ENCODE data around the gene USH1G. TPM values are rescaled to one million over a fixed set of nuclear protein-coding genes. Genes with fewer than 3 reads are reported as not detected.
A peak's percentile ranks its signal among the peaks of the same experiment; 100 is the strongest.
"Not testable (repeated sequence)": the region's sequence is repeated elsewhere in the genome, so short reads cannot be mapped to it uniquely, and the experiment has no call there.

Gene USH1G
- total RNA-seq, 1 donor from 2014 or later = 6.4 TPM

DNA sequence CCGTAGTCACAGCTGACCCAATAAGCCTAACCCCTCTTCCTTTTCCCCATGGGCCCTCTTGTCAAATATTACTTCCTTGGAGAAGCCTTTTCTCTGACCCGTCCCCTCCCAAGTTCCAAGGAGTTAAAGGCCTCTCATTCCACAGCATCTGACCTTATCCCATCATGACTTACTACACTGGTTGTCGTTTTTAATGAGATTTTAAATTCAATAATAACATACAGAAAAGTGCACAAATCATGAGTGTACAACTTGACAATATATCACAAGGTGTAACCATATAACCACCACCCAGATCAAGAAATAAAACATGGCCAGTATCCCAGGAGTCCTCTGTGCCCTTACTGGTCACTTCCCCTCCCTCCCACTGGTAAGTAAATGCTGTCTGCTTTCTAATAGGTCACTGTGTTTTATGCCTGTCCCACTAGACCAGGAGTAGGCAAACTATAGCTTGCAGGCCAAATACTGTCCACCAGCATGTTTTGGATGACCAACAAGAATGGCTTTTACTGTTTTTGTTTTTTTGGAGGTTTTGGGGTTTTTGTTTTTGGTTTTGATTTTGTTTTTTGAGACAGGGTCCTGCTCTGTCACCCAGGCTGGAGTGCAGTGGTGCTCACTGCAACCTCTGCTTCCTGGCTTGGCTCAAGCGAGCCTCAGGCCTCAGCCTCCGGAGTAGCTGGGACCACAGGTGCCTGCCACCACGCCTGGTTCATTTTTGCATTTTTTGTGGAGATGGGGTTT lies 49.0 kb downstream of the USH1G start:
- no peak for ATAC-seq

DNA sequence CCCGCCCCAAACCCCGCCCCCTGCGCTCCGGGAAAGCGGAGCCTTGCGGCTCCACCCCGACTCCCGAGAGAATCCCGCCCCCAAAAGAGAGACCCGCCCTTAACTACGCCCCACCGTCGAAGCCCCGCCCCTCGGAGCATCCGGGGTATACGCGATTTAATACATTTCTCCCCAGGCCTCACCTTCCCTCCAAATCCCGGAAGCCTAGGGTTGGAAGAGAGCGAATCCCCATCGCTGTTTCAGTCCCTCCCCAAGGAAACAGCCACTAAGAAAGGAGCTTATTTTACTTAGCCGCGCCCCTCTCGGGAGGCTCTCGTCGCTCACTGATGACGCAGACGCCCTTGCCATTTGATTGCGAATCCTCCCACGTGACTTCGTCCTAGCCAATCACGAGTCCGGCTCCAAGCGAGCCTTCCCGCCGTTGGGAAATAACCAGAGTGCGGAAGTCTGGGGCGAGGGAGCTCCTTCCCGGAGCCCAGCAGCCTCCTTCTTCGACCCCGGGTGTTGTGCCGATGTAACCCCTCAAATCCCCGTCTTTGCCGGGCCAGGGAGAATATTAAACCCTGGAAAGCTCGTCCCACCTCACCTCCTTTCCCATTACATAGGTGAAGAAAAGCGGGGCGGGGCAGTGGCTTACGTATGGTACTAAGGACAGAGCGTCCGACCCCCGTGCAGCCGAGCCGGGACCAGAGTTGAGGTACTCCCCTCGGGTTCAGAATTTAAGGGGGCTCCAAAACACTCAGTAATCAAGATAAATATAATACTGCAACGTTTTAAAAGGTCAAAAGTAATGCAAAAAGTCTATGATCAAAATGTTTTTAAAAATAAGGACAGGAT lies 49.8 kb downstream of the USH1G start:
- ATAC-seq = peak; percentile 96

- ATAC-seq = no peak
Measured at GRCh38 chr17:74872313-74873036, 50.6 kb downstream of the USH1G start, which contains the start of gene FDXR. TSS of gene FDXR (minus strand) at chr17:74872994. CDS start at chr17:74872944, 50 bp downstream.

DNA sequence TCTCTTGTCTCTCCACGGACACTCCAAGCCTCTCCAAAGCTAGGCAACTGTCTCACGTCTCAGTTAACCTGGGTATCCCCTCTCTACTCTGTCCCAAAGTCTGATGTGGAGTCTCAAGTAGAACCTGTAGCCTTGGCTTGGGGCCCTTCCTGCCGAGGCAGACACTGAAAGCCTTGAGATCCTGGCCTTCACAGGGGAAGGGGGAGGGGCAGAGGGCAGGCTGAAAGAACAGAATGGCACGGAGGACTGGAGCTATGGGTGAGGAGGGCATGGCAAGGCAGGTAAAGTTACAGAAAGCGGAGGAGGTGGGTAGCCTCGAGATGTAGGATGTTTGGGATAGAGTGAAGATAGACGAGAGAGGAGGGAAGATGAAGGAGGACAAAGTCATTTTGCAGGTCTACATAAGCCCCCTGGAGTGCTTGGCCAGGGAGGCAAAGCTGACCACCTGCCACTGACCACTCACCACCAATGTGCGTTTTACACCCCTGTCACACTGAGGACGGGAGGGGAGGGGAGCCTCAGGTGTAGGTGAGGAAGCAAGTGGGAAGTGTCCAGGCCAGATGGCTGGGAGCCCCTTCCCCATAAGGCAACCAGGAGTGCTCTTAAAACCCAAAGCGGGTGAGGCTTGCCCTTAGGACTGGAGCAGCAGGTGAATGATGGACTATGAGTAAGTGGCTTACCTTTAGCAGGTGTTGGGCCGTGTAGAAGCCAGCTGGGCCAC lies 51.5 kb downstream of the USH1G start:
- ATAC-seq = no peak

DNA sequence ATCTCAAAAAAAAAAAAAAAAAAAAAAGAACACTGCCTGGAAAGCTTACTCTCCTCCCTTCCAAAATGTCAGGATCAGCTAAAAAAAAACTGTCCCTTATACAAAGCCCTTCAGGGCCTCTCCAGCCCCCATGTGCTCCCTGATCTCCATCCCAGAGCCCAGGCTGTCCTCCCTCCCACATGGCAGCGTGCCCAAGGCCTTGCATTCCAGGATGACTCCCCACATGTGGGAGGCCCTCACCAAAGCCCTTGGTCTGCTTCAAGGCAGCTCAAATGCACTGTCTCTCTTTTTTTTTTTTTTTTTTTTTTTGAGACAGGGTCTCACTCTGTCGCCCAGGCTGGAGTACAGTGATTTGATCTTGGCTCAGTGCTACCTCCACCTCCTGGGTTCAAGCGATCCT lies 52.5 kb downstream of the USH1G start:
- no peak for ATAC-seq

GRCh38 chr17:74870028-74870427 lies 53.0 kb downstream of the USH1G start:
- not testable (repeated sequence) for ATAC-seq

- no peak for ATAC-seq
Measured at GRCh38 chr17:74868908-74869255, 54.2 kb downstream of the USH1G start.

GRCh38 chr17:74868251-74868907 lies 54.7 kb downstream of the USH1G start:
- no peak for ATAC-seq

DNA sequence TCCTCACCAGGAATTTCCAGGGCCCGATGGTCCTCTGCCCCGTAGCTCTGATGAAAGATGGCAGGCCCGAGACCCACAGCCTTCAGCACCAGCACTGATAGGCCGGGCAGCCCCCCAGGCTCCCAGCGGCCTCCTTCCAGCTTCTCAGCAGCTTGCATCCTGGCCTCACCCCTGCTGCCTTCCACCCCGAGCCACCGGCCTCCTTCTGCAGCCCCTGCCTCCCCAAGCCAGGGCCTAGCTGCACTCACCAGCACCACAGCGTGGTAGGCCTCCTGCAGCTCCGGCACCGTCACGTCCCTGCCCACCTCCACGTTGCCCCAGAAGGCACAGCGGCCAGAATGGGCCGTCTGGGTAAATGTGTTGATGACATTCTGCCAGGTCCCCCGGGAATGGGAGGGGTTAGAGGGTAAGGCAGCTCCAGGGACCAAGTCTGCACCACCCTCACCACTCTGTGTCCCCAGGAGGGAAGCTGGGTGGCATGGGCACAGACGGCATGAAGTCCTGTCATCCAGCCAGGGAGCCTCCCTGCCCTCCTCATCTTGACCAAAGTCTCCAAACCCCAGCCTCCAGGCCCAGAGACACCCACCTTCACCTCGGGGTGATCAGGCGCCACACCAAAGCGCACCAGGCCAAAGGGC lies 56.7 kb downstream of the USH1G start:
- no peak for ATAC-seq

Other genes with a start within 250 kb of the USH1G start
- 0.40 TPM for gene CD300LF, start 210.3 kb downstream of the USH1G start, total RNA-seq
- 0.96 TPM for gene RAB37, start 186.0 kb downstream of the USH1G start, total RNA-seq
- 297 TPM for gene NHERF1, start 174.6 kb downstream of the USH1G start, total RNA-seq
- 14.6 TPM for gene NAT9, start 146.9 kb downstream of the USH1G start, total RNA-seq
- not detected for gene GRIN2C, start 63.4 kb downstream of the USH1G start, total RNA-seq
- gene FDXR, start 50.3 kb downstream of the USH1G start, total RNA-seq = 31.5 TPM
- gene FADS6, start 29.6 kb downstream of the USH1G start, total RNA-seq = 1.4 TPM
- gene OTOP2, start 1.0 kb upstream of the USH1G start, total RNA-seq = 0.36 TPM
- gene OTOP3, start 12.6 kb upstream of the USH1G start, total RNA-seq = 14.7 TPM
- 3.1 TPM for gene HID1, start 49.5 kb upstream of the USH1G start, total RNA-seq
- 2.7 TPM for gene CDR2L, start 64.4 kb upstream of the USH1G start, total RNA-seq
- 47.8 TPM for gene MRPL58, start 89.4 kb upstream of the USH1G start, total RNA-seq
- gene ATP5PD, start 123.7 kb upstream of the USH1G start, total RNA-seq = 314 TPM
- 13.2 TPM for gene KCTD2, start 124.0 kb upstream of the USH1G start, total RNA-seq
- gene SLC16A5, start 164.7 kb upstream of the USH1G start, total RNA-seq = 13.9 TPM
- gene ARMC7, start 186.7 kb upstream of the USH1G start, total RNA-seq = 6.3 TPM
- gene NT5C, start 208.5 kb upstream of the USH1G start, total RNA-seq = 66.6 TPM
- 328 TPM for gene JPT1, start 231.3 kb upstream of the USH1G start, total RNA-seq